ENCODE data around the gene CCDC57.
"Not testable (repeated sequence)": the region's sequence is repeated elsewhere in the genome, so short reads cannot be mapped to it uniquely, and the experiment has no call there.

The CCDC57 gene

GRCh38 chr17:82200743-82201497, 11.7 kb downstream of the CCDC57 start:
- peak; percentile 51 to 67 for DNase-seq

DNA sequence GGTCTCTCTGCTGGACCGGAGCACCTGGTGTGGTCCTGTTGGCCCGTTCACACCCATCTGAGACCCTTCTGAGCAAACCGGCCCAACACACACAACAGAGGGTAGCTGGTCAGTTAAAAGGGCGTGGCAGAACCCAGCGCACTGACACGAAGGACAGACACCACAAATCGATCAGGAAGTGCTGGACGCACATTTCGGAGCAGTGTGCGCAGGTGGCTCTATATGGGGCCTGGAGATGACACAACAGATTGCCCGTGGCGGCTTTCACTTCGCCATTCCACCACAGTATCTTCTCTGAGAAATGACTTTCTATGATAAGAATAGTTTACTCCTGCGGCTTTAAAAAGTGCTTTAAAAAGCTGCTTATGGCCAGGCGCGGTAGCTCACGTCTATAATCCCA, 12.5 kb downstream of the CCDC57 start:
- DNase-seq: no peak

DNA sequence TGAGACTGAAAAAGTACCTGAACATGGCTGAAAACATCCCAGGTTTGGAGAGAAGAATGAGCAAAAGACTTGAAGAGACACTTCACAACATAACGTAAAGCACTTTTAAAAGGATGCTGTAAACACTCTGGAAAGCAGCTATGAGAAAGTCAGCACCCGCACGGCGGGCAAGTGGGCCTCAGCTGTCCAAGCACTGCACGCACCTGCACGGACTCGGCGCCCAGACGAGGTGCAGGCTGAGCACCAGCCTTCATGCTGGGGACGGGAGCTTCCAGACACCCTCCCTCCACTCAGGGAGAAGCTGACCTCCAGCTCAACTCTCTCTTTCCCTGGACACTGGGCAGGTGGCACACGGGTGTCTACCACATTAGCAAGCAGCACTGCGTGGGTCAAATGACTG, 13.1 kb downstream of the CCDC57 start:
- no peak for DNase-seq

DNA sequence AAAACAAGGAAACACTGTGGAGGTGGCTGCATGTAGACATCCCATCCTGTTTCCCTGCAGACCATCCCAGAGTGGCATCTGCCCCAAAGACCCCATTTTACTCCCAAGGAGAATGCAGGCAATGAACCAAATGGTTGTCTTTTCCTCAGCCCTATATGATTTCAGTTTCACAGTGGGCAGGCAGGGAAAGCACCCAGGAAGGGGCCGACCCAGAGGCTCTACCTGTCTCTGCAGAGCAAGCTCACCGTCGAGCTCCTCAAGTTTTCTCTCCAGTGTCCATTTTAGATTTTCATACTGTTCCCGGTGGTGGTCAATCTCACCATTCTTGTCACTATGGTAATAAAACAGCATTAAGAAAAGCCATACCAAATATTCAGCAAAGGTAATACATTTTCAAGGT, 14.6 kb downstream of the CCDC57 start:
- peak in 1 of 2 experiments; percentile 18 for DNase-seq

GRCh38 chr17:82195675-82196672, 16.7 kb downstream of the CCDC57 start:
- no peak for DNase-seq

- no peak for DNase-seq
These were observed 17.9 kb downstream of the CCDC57 start for GRCh38 chr17:82194765-82195164.

GRCh38 chr17:82193520-82194220, 19.0 kb downstream of the CCDC57 start:
- DNase-seq: no peak

DNA sequence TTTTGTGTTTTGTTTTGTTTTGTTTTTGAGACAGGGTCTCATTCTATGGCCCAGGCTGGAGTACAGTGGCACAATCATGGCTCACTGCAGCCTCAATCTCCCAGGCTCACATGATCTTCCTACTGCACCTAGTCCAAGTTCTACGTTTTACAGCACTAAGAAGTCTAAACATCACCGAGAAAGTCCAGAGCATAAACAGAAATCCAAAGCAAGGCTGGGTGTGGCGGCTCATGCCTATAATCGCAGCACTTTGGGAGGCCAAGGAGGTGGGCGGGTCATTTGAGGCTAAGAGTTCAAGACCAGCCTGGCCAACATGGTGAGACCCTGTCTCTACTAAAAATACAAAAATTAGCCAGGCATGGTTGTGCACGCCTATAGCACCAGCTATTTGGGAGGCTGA, 19.6 kb downstream of the CCDC57 start:
- not testable (repeated sequence) for DNase-seq

DNA sequence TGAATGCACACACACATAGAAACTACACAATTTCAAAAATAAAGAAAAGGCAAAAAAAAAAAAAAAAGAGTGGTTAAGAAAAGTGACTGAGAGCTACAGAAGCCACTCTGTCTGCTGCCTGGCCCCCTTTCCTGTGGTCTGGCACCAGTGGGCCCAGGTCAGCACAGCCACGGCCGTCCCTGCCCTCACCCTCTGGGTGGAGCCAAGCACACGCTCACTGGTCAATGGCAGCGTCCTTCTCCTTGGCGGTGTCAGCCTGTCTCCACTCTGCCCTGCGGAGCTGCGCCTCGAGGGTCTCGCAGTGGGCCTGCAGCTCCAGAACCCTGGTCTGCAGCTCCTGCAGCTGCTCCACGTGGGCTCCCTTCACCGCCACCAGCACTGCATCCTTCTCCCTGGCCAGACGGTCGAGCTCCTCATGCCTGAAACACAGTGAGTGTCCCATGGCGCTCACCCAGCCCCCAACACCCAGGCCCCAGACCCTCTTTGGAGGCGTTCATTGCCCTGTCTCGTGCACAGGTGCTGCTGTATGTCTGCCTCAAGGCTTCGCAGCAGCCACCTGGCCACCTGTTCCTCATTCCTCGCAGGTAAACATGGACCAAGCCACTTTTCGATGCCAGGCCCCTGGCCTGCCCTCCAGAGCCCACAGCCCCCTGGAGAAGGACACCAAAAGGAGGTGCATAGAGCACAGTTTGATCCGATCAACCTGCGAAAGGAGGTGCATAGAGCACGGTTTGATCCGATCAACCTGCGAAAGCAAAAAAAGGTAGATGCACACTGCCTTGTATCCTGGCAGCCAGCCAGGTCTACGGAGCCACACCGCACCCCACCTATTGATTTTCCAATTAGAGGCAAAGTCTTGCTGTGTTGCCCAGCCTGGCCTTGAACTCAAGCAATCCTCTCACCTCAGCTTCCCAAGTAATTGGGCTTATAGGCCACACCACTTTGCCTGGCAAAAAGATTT, 24.4 kb downstream of the CCDC57 start:
- no peak for DNase-seq

DNA sequence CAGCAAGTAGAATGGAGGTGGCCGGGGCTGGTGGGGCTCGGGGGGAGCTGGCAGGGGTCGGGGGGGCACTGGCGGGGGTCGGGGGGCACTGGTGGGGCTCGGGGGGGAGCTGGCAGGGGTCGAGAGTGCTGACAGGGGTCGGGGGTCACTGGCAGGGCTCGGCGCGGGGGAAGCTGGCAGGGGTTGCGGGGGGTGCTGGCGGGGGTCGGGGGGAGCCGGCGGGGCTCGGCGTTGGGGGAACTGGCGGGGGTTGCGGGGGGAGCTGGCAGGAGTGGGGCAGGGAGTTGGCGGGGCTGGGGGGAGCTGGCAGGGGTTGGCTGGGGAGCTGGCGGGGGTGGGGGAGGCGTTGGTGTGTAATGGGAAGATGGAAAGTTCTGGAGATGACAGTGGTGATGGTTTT, 25.1 kb downstream of the CCDC57 start:
- no peak for DNase-seq

GRCh38 chr17:82186221-82186620, 26.4 kb downstream of the CCDC57 start:
- DNase-seq: no peak

DNA sequence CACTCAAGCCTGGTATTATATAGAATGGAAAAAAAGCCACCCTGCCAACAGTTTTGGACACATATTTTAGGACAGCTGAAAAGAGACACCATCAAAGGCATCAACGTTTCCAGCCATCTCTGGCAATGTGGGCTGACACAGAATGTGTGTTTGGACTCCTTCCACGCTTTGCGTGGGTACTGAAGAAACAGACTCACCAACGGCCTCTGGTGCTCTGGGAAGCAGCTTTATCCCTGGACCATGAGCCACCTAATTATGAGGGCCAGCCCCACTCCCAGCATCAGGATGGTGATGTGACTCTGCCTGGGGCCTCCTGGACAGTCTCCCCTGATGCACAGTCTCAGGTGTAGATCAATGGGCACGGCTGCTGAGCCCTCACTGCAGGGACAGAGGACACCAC, 27.9 kb downstream of the CCDC57 start:
- DNase-seq: no peak

- DNase-seq: no peak
These were observed 31.7 kb downstream of the CCDC57 start for GRCh38 chr17:82180776-82181528.

DNA sequence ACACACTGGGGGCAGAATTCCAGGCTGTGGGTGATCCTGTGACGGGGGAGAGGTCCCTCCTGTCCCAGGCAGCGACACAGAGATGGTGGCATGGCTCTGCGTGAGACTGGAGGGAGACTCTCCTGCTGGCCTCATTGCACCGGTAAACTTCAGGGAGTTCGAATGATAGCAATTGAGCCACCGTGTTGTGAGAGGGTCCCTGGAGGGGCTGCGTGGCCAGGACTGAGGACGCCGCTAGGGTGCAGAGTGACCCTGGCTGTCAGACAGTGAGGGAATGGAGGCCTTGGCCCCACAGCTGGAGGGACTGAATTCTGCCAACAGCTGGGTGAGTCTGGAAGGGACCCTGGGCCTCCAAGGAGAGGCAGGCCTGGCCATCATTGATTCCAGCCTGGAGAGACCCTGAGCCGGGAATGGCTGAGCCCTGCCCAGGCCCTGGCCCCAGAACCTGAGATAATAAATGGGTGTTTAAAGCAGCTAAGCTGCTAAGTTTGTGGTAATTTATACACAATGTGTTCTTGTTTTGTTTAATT, 32.6 kb downstream of the CCDC57 start:
- DNase-seq: no peak

DNA sequence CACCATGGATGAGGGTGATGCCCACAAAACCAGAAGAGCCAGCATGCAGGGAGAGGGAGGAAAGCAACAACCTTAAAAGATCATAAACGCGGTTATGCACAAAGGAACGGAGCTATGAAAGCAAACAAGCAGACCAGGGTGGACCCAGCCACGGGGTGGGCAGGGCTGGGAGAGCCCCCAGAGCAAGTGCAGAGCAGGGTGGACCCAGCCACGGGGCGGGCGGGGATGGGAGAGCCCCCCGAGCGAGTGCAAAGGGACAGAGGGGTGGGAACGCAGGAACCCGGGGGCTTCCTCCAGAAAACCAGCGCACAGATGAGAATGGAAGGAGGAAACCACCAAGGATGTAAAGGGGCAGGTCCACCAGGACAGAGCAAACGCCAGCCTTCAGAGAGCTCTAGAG, 33.2 kb downstream of the CCDC57 start:
- no peak for DNase-seq

DNA sequence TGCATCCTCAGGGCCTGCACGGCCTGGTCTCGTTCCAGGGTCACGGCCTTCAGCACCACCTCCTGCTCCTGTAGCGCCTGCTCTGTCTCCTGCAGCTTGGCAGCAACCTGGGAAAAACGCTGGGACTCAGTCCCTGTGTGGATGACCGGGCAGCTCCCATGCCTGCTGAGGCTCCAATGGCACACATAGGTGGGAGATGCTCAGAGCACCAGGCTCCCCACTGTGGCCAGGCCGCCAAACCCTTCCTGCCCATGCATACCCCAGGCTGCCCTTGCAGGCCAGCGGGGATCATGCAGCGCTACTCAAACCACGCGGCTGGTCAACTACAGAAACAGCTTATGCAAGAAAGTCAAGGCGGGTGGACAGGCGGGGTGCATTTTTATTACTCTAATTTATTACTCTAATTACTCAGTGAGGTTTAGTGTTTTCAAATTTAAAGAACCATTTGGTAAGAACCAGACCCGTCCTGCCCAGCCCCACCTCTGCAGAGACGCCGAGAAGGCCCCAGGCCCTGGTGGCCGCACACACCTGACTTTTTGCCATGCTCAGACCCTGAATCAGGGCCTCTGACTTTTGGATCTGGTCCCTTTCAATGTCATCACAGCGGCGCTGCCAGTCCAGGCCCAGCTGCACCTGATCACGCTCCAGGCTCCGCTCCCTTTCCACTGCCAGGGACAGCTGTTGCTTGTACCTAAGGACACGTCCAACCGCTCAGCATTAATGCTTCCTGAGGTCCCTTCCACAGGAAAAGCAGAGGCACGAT, 34.0 kb downstream of the CCDC57 start:
- no peak for DNase-seq

DNA sequence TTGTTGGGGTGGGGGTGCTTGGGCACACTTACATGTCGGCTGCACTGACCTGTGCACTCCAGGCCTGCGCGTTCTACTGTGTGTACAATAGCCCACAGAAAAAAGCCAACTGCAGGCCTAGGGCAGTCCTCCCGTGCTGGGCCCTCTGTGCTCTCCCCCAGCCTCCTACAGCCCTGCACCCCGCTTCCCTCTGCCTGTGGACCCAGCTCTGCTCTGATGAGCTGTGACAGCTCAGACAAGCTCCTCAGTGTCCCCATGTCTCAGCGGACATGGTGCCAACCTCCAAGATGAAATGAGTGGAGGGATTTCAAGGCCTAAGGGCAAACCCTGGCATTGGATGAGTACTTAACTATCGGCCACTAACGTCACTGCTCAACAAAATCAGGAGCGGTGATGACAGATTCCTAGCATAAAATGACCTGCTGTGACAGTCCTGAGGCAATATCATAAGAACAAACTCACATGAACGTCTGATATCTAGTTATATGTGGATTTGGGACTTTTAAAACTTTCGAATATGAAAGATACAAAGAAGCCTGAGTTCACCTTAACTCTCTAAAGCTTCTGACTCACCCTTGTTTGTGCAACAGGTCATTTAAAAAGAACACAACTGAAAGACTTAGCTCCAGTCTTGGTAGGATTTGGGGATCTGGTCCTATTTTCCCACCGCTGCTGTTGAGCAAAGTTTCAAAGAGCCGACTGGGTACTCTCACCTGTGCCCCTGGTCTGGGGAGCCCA, 34.7 kb downstream of the CCDC57 start:
- DNase-seq: no peak

- no peak for DNase-seq
These were observed 35.4 kb downstream of the CCDC57 start for GRCh38 chr17:82177276-82177675.

DNA sequence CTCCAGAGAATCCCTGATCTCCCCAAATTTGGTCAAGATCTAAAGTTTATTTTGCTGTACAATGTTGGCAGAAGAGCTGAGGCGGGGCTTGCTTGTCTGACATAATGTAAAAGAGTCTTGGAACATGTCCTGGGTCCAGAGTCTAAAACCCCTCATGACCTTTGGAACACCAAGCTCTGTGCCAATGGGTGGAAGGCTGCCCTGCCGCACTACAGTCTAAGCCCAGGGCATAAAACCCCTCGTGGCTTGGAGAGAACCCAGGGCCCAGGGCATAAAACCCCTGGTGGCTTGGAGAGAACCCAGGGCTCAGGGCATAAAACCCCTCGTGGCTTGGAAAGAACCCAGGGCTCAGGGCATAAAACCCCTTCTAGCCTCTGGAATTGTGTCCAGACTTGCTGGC, 36.7 kb downstream of the CCDC57 start:
- DNase-seq: no peak

GRCh38 chr17:82175201-82175600, 37.4 kb downstream of the CCDC57 start:
- no peak for DNase-seq

Measured in activated CD4-positive, alpha-beta T cell treated with anti-CD3 and anti-CD28 coated beads, Interleukin-2, amount 50 U/mL, for 48 hours (primary cell).